ENCODE measurements around the gene ATP2C2.
"Not testable (repeated sequence)": the region's sequence is repeated elsewhere in the genome, so short reads cannot be mapped to it uniquely, and the experiment has no call there.

The ATP2C2 gene

GRCh38 chr16:84421081-84421937, 53.0 kb downstream of the ATP2C2 start:
- DNase-seq (ENCODE audit: low read depth), result no peak

- no peak for DNase-seq (ENCODE audit: low read depth)
These were observed 53.5 kb downstream of the ATP2C2 start for GRCh38 chr16:84421938-84422220.

- no peak for DNase-seq (ENCODE audit: low read depth)
These were observed 55.1 kb downstream of the ATP2C2 start for GRCh38 chr16:84423416-84423837.

GRCh38 chr16:84425696-84426095, 57.4 kb downstream of the ATP2C2 start:
- DNase-seq (ENCODE audit: low read depth), result no peak

GRCh38 chr16:84426804-84427203, 58.5 kb downstream of the ATP2C2 start:
- no peak for DNase-seq (ENCODE audit: low read depth)

- no peak for DNase-seq (ENCODE audit: low read depth)
These were observed 59.2 kb downstream of the ATP2C2 start for GRCh38 chr16:84427553-84427952.

GRCh38 chr16:84430860-84431259, 62.5 kb downstream of the ATP2C2 start:
- no peak for DNase-seq (ENCODE audit: low read depth)

- DNase-seq (ENCODE audit: low read depth), result no peak
These were observed 66.5 kb downstream of the ATP2C2 start for GRCh38 chr16:84434800-84435199.

GRCh38 chr16:84436196-84436595, 67.9 kb downstream of the ATP2C2 start:
- no peak for DNase-seq (ENCODE audit: low read depth)

- no peak for DNase-seq (ENCODE audit: low read depth)
These were observed 70.8 kb downstream of the ATP2C2 start for GRCh38 chr16:84438971-84439696.

- no peak for DNase-seq (ENCODE audit: low read depth)
These were observed 74.2 kb downstream of the ATP2C2 start for GRCh38 chr16:84442416-84443145.

GRCh38 chr16:84443166-84443802, 74.9 kb downstream of the ATP2C2 start:
- DNase-seq (ENCODE audit: low read depth), result no peak

GRCh38 chr16:84444476-84444875, 76.1 kb downstream of the ATP2C2 start:
- DNase-seq (ENCODE audit: low read depth), result no peak

GRCh38 chr16:84446084-84446483, 77.7 kb downstream of the ATP2C2 start:
- DNase-seq (ENCODE audit: low read depth), result no peak

GRCh38 chr16:84446596-84447392, 78.5 kb downstream of the ATP2C2 start:
- DNase-seq (ENCODE audit: low read depth), result no peak

GRCh38 chr16:84448444-84448843, 80.1 kb downstream of the ATP2C2 start:
- no peak for DNase-seq (ENCODE audit: low read depth)

- DNase-seq (ENCODE audit: low read depth), result no peak
These were observed 81.1 kb downstream of the ATP2C2 start for GRCh38 chr16:84449156-84450140.

GRCh38 chr16:84450176-84450865, 82.0 kb downstream of the ATP2C2 start:
- no peak for DNase-seq (ENCODE audit: low read depth)

- DNase-seq (ENCODE audit: low read depth), result not testable (repeated sequence)
These were observed 82.8 kb downstream of the ATP2C2 start for GRCh38 chr16:84451010-84451676.

Measured in stimulated activated CD8-positive, alpha-beta memory T cell treated with anti-CD3 and anti-CD28 coated beads, Interleukin-12 subunit alpha, Interleukin-12 subunit beta, amount 100 ng/mL, for 4 hours (primary cell).